Activated CD8-positive, alpha-beta memory T cell treated with anti-CD3 and anti-CD28 coated beads for 48 hours (primary cell): ENCODE results near the gene ZNF786.
"Not testable (repeated sequence)": the region's sequence is repeated elsewhere in the genome, so short reads cannot be mapped to it uniquely, and the experiment has no call there.

Experiments
- DNase-seq, 3 experiments: peaks; one replicate each; pipeline ENCODE4 v3.0.0-alpha.2; 2020; ENCODE audit warnings: low read depth in 2 of 3, low spot score in 2 of 3

The ZNF786 gene

GRCh38 chr7:149090397-149091195 is at the start of gene ZNF786:
ZNF786 (minus strand) TSS chr7:149090718; CDS start chr7:149090640, 78 bp downstream.
- DNase-seq = peak; percentile 84 to 93 (median 87)

- no peak for DNase-seq
These were observed 45.6 kb upstream of the ZNF786 start for GRCh38 chr7:149136118-149136517.

- no peak for DNase-seq
These were observed 42.7 kb upstream of the ZNF786 start for GRCh38 chr7:149133028-149133710.

GRCh38 chr7:149130572-149131198 is 40.2 kb upstream of the ZNF786 start:
- no peak for DNase-seq

- DNase-seq = peak in 2 of 3 experiments; percentile 59 to 70
These were observed 36.2 kb upstream of the ZNF786 start for GRCh38 chr7:149126662-149127266.

- DNase-seq = peak; percentile 86 to 96 (median 91)
These were observed 35.5 kb upstream of the ZNF786 start, which contains the start of gene ZNF425 for GRCh38 chr7:149125863-149126661. ZNF425 (minus strand) TSS chr7:149126324; CDS start chr7:149126213, 111 bp downstream.

GRCh38 chr7:149125189-149125862 is 34.8 kb upstream of the ZNF786 start:
- no peak for DNase-seq

GRCh38 chr7:149109969-149110368 is 19.5 kb upstream of the ZNF786 start:
- no peak for DNase-seq

- DNase-seq = no peak
These were observed 14.2 kb upstream of the ZNF786 start for GRCh38 chr7:149104749-149105148.

- DNase-seq = no peak
These were observed 13.7 kb upstream of the ZNF786 start for GRCh38 chr7:149104214-149104613.

GRCh38 chr7:149103424-149103823 is 12.9 kb upstream of the ZNF786 start:
- no peak for DNase-seq

GRCh38 chr7:149102666-149103065 is 12.1 kb upstream of the ZNF786 start:
- DNase-seq = no peak

- DNase-seq = no peak
These were observed 10.3 kb upstream of the ZNF786 start for GRCh38 chr7:149100821-149101220.

GRCh38 chr7:149099058-149099457 is 8.5 kb upstream of the ZNF786 start:
- DNase-seq = no peak

- DNase-seq = no peak
These were observed 6.6 kb upstream of the ZNF786 start for GRCh38 chr7:149097088-149097487.

GRCh38 chr7:149093228-149093627 is 2.7 kb upstream of the ZNF786 start:
- no peak for DNase-seq

GRCh38 chr7:149092244-149092643 is 1.7 kb upstream of the ZNF786 start:
- not testable (repeated sequence) for DNase-seq

- no peak for DNase-seq
These were observed 3.1 kb downstream of the ZNF786 start for GRCh38 chr7:149087376-149087775.

- no peak for DNase-seq
These were observed 4.7 kb downstream of the ZNF786 start for GRCh38 chr7:149085866-149086265.

GRCh38 chr7:149084407-149084806 is 6.1 kb downstream of the ZNF786 start:
- no peak for DNase-seq
